ENCODE measurements around the gene MYL10. TPM values are rescaled to one million over a fixed set of nuclear protein-coding genes. Genes with fewer than 3 reads are reported as not detected.
A peak's percentile ranks its signal among the peaks of the same experiment; 100 is the strongest.

Gene MYL10
- total and polyA plus RNA-seq, 2 of the 8 experiments (the other 6 are each of a cell fraction or from before 2014, with no cell fraction given): 0.18 TPM; not detected in 1

DNA sequence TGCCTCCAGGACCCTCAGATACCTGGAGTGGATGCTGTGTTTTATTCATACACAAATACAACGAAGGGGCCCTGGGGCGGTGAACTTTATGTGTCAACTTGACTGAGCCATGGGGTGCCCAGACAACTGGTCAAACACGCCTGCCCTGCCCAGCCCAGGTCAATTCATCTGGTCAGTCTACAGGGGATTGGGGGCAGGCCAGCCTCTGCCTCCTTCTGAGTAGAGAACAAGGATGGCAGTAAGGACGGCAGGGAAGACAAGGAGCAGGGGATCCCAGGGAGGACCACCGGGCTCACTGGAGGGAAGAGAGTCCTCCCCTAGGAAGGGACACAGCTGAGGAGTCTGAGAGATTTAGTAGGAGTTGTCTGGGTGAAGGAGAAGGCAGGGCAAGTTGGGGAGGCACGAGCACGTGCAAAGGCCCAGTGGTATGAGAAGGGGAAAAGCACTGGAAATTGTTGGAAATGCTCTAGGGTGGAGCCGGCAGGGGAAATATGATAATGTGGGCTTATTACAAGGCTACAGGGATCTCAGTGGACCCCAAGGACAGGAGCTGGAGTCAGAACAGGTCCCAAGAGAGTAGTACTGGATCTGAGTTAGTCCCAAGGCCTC, 63.4 kb downstream of the MYL10 start:
- H3K9me3 ChIP-seq (ENCODE audit: insufficient read depth in 2 of 2, low read depth in 1 of 2, low read length in 1 of 2): 0 out of 4 replicates have a peak, but pooled peaks cover 0 to 4% of the 10 kb centered on the region in 2 experiments
- TF ChIP-seq GABPA (IDR thresholded peaks at IDR 0.05; ENCODE audit: borderline replicate concordance, insufficient read depth, low read length) (no peak), KDM1A (IDR thresholded peaks at IDR 0.05; ENCODE audit: borderline replicate concordance, low read length) (peak; percentile 67; the same call in 1 of the 2 replicates)

More for the DNA sequence above, 63.4 kb downstream of the MYL10 start:
- no peak overlapping the region for H4K5ac ChIP-seq (ENCODE audit: insufficient read length, low read depth, low read length)
- H4K20me1 ChIP-seq (replicated peaks in 1 of 2; ENCODE audit: control insufficient read depth in 1 of 2, insufficient read depth in 2 of 2, low read length in 2 of 2): peaks cover 0 to 2% of the 10 kb centered on the region in 2 experiments
- DNase-seq (ENCODE audit: low read depth in 1 of 2, low spot score in 2 of 2) (no peak), FAIRE-seq (no peak)
- H3K18ac ChIP-seq (ENCODE audit: extremely low read depth, low read length): no peak overlapping the region
- no peak overlapping the region for H2AFZ ChIP-seq (ENCODE audit: low read length)
- POLR2A ChIA-PET (ENCODE audit: partially characterized antibody): interaction anchor here (1.0 to 2.1 kb wide), 2 partner anchors 9 to 128 kb away, joined by 5 to 11 read pairs; no protein-coding TSS in a partner anchor
- H2BK5ac ChIP-seq (ENCODE audit: low read depth, low read length): no peak overlapping the region
- no peak overlapping the region for H3K23ac ChIP-seq (ENCODE audit: insufficient read length)
- H3K4me1 ChIP-seq (replicated peaks in 1 of 4; ENCODE audit: control insufficient read depth in 3 of 4, insufficient read depth in 4 of 4, low read length in 3 of 4): peaks cover 0 to 15% (median 7%) of the 10 kb centered on the region in 4 experiments; a peak in 6 of 7 replicates
- CTCF ChIA-PET (ENCODE audit: partially characterized antibody): interaction anchor here (0.6 to 2.0 kb wide), 4 partner anchors 20 to 260 kb away, joined by 3 to 7 read pairs (median 3); no protein-coding TSS in a partner anchor
- no peak overlapping the region for H2BK20ac ChIP-seq (ENCODE audit: low read length)
- H3K79me2 ChIP-seq (ENCODE audit: control insufficient read depth in 1 of 2, insufficient read depth in 2 of 2, low read length in 2 of 2): no peaks in the 10 kb centered on the region
- H3K27ac ChIP-seq (ENCODE audit: low read depth, low read length): no peak overlapping the region
- no peak overlapping the region for H3K4ac ChIP-seq (replicated peaks; ENCODE audit: insufficient read length, low read depth, low read length)
- H3K14ac ChIP-seq (ENCODE audit: insufficient read length): no peak overlapping the region
- no peak overlapping the region for H4K8ac ChIP-seq (ENCODE audit: extremely low read depth, insufficient read depth, low read length)
- no peak overlapping the region for H2BK12ac ChIP-seq (ENCODE audit: low read depth, low read length)
- H3K79me1 ChIP-seq (ENCODE audit: low read depth, low read length): no peaks in the 10 kb centered on the region
- no peaks in the 10 kb centered on the region for H3K36me3 ChIP-seq (ENCODE audit: control insufficient read depth in 2 of 4, insufficient read depth in 4 of 4, low read length in 3 of 4)
- H4K91ac ChIP-seq (replicated peaks; ENCODE audit: insufficient read length, low read length): no peak overlapping the region
- H3K27me3 ChIP-seq (replicated peaks in 1 of 4; ENCODE audit: control insufficient read depth in 3 of 4, extremely low read depth in 1 of 4, insufficient read depth in 3 of 4, low read length in 3 of 4): no peaks in the 10 kb centered on the region
- no peak overlapping the region for H3K56ac ChIP-seq (replicated peaks; ENCODE audit: insufficient read length, low read depth, low read length)
- no peak overlapping the region for H3K4me3 ChIP-seq (ENCODE audit: extremely low read depth in 1 of 4, insufficient read depth in 2 of 4, low read depth in 3 of 4, low read length in 4 of 4)
- H2AK5ac ChIP-seq (ENCODE audit: low read depth, low read length): peak overlapping the region; percentile 24; the same call in 1 of the 2 replicates
- peaks cover 2% of the 10 kb centered on the region; the same call in 1 of the 2 replicates for H3K23me2 ChIP-seq (ENCODE audit: low read depth, low read length)
- H2BK120ac ChIP-seq (replicated peaks; ENCODE audit: low read depth, low read length): no peak overlapping the region
- 0 out of 2 replicates have a peak overlapping the region, but pooled peaks have one; percentile 72 for H2BK15ac ChIP-seq (ENCODE audit: low read length)
- no peak overlapping the region for H3K9ac ChIP-seq (replicated peaks in 1 of 4; ENCODE audit: extremely low read depth in 1 of 4, low read depth in 3 of 4, low read length in 3 of 4)
- 93% methylated on average over 8 of the region's 8 CpGs; no CpG with 5 or more reads in 1 of the 2 experiments for WGBS, 2 experiments (ENCODE audit: extremely low coverage in 1 of 2, insufficient coverage in 1 of 2, insufficient read length in 1 of 2, insufficient replicate concordance in 2 of 2, low coverage in 1 of 2, low lambda C conversion rate in 2 of 2, missing lambda C conversion rate in 1 of 2)
- H3K4me2 ChIP-seq (ENCODE audit: insufficient read depth in 1 of 2, low read depth in 2 of 2, low read length in 2 of 2): no peak overlapping the region
